GM12878 (cell line): ENCODE results near the gene GFPT1. TPM values are rescaled to one million over a fixed set of nuclear protein-coding genes. Genes with fewer than 3 reads are reported as not detected.

Experiments used
- ATF7 ChIP-seq: fragments of 450-650 bp; IDR thresholded peaks from 2 replicates; pipeline ENCODE4 v1.6.1; 2016; ENCODE audit warnings: low read depth, mild to moderate bottlenecking
- BCLAF1 ChIP-seq: fragments of 450-650 bp; IDR thresholded peaks from 2 replicates; pipeline ENCODE4 v1.6.1; 2017; ENCODE audit warnings: antibody characterized with exemption, mild to moderate bottlenecking, moderate library complexity
- CUX1 ChIP-seq: IDR thresholded peaks from 2 replicates; pipeline ENCODE4 v1.6.1; 2012; ENCODE audit warnings: improper control_type of control experiment, low read depth, low read length; ENCODE audit not compliant: insufficient replicate concordance
- EP300 ChIP-seq, 2 experiments: fragments of 150-350 bp in 1 of 2; IDR thresholded peaks; 2 replicates each; pipeline ENCODE4 v1.6.1; 2011 to 2012; ENCODE audit warnings: low read depth in 2 of 2, low read length in 2 of 2, borderline replicate concordance in 1 of 2, improper control_type of control experiment in 1 of 2, inconsistent platforms in 1 of 2; ENCODE audit not compliant: control insufficient read depth in 1 of 2
- HCFC1 ChIP-seq: fragments of 150-350 bp; IDR thresholded peaks from 2 replicates; pipeline ENCODE4 v1.6.1; 2014; ENCODE audit warnings: low read length
- HDAC2 ChIP-seq: fragments of 200-600 bp; sonication (generic); IDR thresholded peaks from 2 replicates; pipeline ENCODE4 v1.6.1; 2017
- IRF5 ChIP-seq: fragments of 450-650 bp; IDR thresholded peaks from 2 replicates; pipeline ENCODE4 v1.6.1; 2017; ENCODE audit warnings: borderline replicate concordance
- MLLT1 ChIP-seq: fragments of 450-650 bp; IDR thresholded peaks from 2 replicates; pipeline ENCODE4 v1.6.1; 2016; ENCODE audit warnings: mild to moderate bottlenecking
- MYC ChIP-seq: IDR thresholded peaks from 2 replicates; pipeline ENCODE4 v1.6.1; 2011; ENCODE audit warnings: mild to moderate bottlenecking, low read length, moderate library complexity, inconsistent platforms; ENCODE audit not compliant: insufficient read depth, insufficient replicate concordance, insufficient read length, severe bottlenecking
- NR2F1 ChIP-seq: fragments of 450-650 bp; conservative IDR thresholded peaks from 2 replicates; pipeline ENCODE4 v1.6.1; 2017; ENCODE audit warnings: mild to moderate bottlenecking
- TARDBP ChIP-seq: IDR thresholded peaks from 2 replicates; pipeline ENCODE4 v1.6.1; 2016; ENCODE audit warnings: borderline replicate concordance
- TCF12 ChIP-seq: IDR thresholded peaks from 2 replicates; pipeline ENCODE4 v1.6.1; 2011; ENCODE audit warnings: low read depth, mild to moderate bottlenecking, low read length
- ZNF592 ChIP-seq: fragments of 450-650 bp; IDR thresholded peaks from 2 replicates; pipeline ENCODE4 v1.6.1; 2017; ENCODE audit warnings: mild to moderate bottlenecking, moderate library complexity
- polyA plus RNA-seq, 11 experiments: library from polyadenylated mRNA; depleted of rRNA in 4 of 11; unstranded in 6 of 11; stranded (reverse) in 5 of 11; fragments of >200 nt; fragmentation: Nextera tagmentation in 4 of 11; fragmentation: Illumina TruSeq in 1 of 11; extraction: Ambion mirVana in 4 of 11; extraction: Trizol in 1 of 11; gene quantifications; 1 replicate in 1 of 11; 2 replicates in 10 of 11; pipeline versions ENCODE4 v1.2.1 to v1.2.3, GENCODE V29; 2011 to 2016; ENCODE audit warnings: inconsistent platforms in 2 of 11, missing spikeins in 2 of 11, low read depth in 1 of 11
- total RNA-seq, 4 experiments: library from RNA; depleted of rRNA in 3 of 4; stranded (reverse); fragments of >200 nt in 3 of 4; fragmentation: Illumina TruSeq in 1 of 4; extraction: Trizol in 1 of 4; gene quantifications; 2 replicates each; pipeline versions ENCODE4 v1.2.1 to v1.2.3, GENCODE V29; 2013 to 2021

The GFPT1 gene
- total and polyA plus RNA-seq, 10 of the 15 experiments (the other 5 are each of a cell fraction or from before 2014, with no cell fraction given) = 10.1 to 95.2 (median 24.5) TPM

GRCh38 chr2:69306822-69307578, 80.0 kb downstream of the GFPT1 start (continued):
- TF ChIP-seq CUX1 (no peak), MLLT1 (no peak), NR2F1 (no peak), ZNF592 (no peak), HCFC1 (no peak), MYC (no peak), BCLAF1 (no peak), EP300 (IDR thresholded peaks at IDR 0.05; ENCODE audit: borderline replicate concordance in 1 of 2, control insufficient read depth in 1 of 2, low read depth in 2 of 2, low read length in 2 of 2) (no peak), TCF12 (no peak), TARDBP (no peak), ATF7 (no peak), IRF5 (no peak), HDAC2 (no peak)
